Immature natural killer cell (primary cell): ENCODE measurements around the gene TMEM135. TPM values are rescaled to one million over a fixed set of nuclear protein-coding genes. Genes with fewer than 3 reads are reported as not detected.
"Not testable (repeated sequence)": the region's sequence is repeated elsewhere in the genome, so short reads cannot be mapped to it uniquely, and the experiment has no call there.

Experiments used
- DNase-seq, 3 donors: peaks; one replicate each; pipeline ENCODE4 v3.0.0; 2022; ENCODE audit warnings: mixed read lengths in 1 of 3
- H3K27ac Mint-ChIP-seq, 6 donors: one replicate each; pipeline ENCODE4 v1.8.0; 2020; ENCODE audit warnings: mixed read lengths in 6 of 6, mild to moderate bottlenecking in 5 of 6, inconsistent platforms in 4 of 6, moderate library complexity in 3 of 6
- H3K27me3 Mint-ChIP-seq, 3 donors: one replicate each; pipeline ENCODE4 v1.8.0; 2020 to 2021; ENCODE audit warnings: low read depth in 3 of 3, mild to moderate bottlenecking in 3 of 3, mixed read lengths in 3 of 3, moderate library complexity in 3 of 3, inconsistent platforms in 1 of 3
- H3K36me3 Mint-ChIP-seq, 3 donors: one replicate each; pipeline ENCODE4 v1.8.0; 2020; ENCODE audit warnings: mixed read lengths in 3 of 3, inconsistent platforms in 2 of 3, mild to moderate bottlenecking in 2 of 3
- H3K4me1 Mint-ChIP-seq, 2 donors: one replicate each; pipeline ENCODE4 v1.8.0; 2020; ENCODE audit warnings: inconsistent platforms in 2 of 2, mild to moderate bottlenecking in 2 of 2, mixed read lengths in 2 of 2, moderate library complexity in 1 of 2
- H3K4me3 Mint-ChIP-seq, 5 donors: one replicate each; pipeline ENCODE4 v1.8.0; 2020; ENCODE audit warnings: mild to moderate bottlenecking in 5 of 5, mixed read lengths in 5 of 5, inconsistent platforms in 3 of 5, moderate library complexity in 3 of 5
- H3K9me3 Mint-ChIP-seq, 6 donors: one replicate each; pipeline ENCODE4 v1.8.0; 2020; ENCODE audit warnings: mild to moderate bottlenecking in 6 of 6, mixed read lengths in 6 of 6, inconsistent platforms in 4 of 6, moderate library complexity in 3 of 6
- polyA plus RNA-seq, 3 donors: library from polyadenylated mRNA; unstranded; fragments of 300-500 nt; fragmentation: Illumina TruSeq; gene quantifications; one replicate each; pipeline ENCODE4 v1.2.3, GENCODE V29; 2021

TMEM135 gene
- polyA plus RNA-seq, 3 donors from 2014 or later, result 7.3 to 20.2 (median 11.3) TPM

DNA sequence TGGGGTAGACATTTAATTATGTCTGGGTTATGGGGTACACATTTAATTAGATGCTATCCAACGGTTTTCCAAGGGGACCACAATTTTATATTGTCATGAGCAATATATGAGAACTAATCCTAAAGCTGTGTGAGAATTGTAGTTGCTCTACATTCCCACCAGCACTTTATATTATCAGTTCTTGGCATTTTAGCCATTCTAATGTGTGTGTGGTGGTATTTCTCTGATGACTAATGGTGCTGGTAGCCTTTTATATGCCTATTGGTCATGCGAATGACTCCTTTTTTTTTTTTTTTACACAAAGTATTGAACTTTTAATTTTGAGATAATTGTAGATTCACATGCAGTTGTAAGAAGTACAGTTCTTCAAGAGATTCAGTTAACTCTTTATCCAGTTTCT is 26.2 kb downstream of the TMEM135 start:
- no peaks in the 10 kb centered on the region for H3K9me3 Mint-ChIP-seq
- peaks cover 0 to 1% (median 0%) of the 10 kb centered on the region in 3 donors for H3K27me3 Mint-ChIP-seq
- peaks cover 20 to 59% of the 10 kb centered on the region in 2 donors for H3K4me1 Mint-ChIP-seq
- no peak overlapping the region for H3K4me3 Mint-ChIP-seq
- H3K27ac Mint-ChIP-seq, result no peak overlapping the region
- DNase-seq, result no peak
- H3K36me3 Mint-ChIP-seq, result peaks cover 0 to 3% (median 3%) of the 10 kb centered on the region in 3 donors

- peaks cover 15 to 17% (median 15%) of the 10 kb centered on the region in 3 donors for H3K36me3 Mint-ChIP-seq
- no peaks in the 10 kb centered on the region for H3K27me3 Mint-ChIP-seq
- no peak overlapping the region for H3K27ac Mint-ChIP-seq
Observed at GRCh38 chr11:87072787-87073186, 35.1 kb downstream of the TMEM135 start.

GRCh38 chr11:87076260-87076783 is 38.6 kb downstream of the TMEM135 start:
- Mint-ChIP-seq H3K4me1 (peaks cover 5% of the 10 kb centered on the region in 2 donors), H3K4me3 (no peak overlapping the region), H3K9me3 (no peaks in the 10 kb centered on the region), H3K27ac (no peak overlapping the region), H3K27me3 (peaks cover 0 to 5% (median 0%) of the 10 kb centered on the region in 3 donors), H3K36me3 (peaks cover 6 to 15% (median 12%) of the 10 kb centered on the region in 3 donors)
- no peak for DNase-seq

More at GRCh38 chr11:87072787-87073186, 35.1 kb downstream of the TMEM135 start:
- Mint-ChIP-seq H3K4me3 (no peak overlapping the region), H3K4me1 (no peaks in the 10 kb centered on the region), H3K9me3 (no peaks in the 10 kb centered on the region)
- DNase-seq, result no peak

GRCh38 chr11:87076874-87077429 is 39.2 kb downstream of the TMEM135 start:
- no peak overlapping the region for H3K27ac Mint-ChIP-seq
- H3K4me3 Mint-ChIP-seq, result no peak overlapping the region
- DNase-seq, result no peak
- H3K9me3 Mint-ChIP-seq, result no peaks in the 10 kb centered on the region
- peaks cover 6 to 15% (median 12%) of the 10 kb centered on the region in 3 donors for H3K36me3 Mint-ChIP-seq
- H3K27me3 Mint-ChIP-seq, result peaks cover 0 to 7% (median 0%) of the 10 kb centered on the region in 3 donors
- peaks cover 11 to 12% of the 10 kb centered on the region in 2 donors for H3K4me1 Mint-ChIP-seq

DNA sequence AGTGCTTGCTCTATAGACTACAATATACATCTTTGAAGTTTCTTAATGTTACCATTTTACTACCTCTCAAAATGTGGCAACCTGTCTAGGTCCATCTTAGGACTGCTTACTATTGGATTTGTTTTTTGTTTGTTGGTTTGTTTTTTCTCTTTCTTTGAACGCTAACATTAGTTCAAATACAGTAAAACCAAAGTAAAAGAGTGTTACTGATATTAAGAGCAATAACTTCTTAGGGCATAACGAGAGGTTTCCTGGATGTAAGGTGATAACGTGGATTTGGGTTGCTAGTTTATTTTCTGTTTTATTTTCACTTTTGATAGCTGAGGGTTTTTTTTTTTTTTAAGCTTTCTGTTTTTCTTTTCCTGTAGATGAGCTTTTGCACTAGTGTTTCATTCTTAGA is 43.6 kb downstream of the TMEM135 start:
- peaks cover 0 to 9% (median 0%) of the 10 kb centered on the region in 3 donors for H3K27me3 Mint-ChIP-seq
- H3K9me3 Mint-ChIP-seq, result no peaks in the 10 kb centered on the region
- H3K4me3 Mint-ChIP-seq, result peak overlapping the region; percentile 86 to 92 (median 90)
- H3K4me1 Mint-ChIP-seq, result peaks cover 15 to 16% of the 10 kb centered on the region in 2 donors
- peak; percentile 36 to 42 (median 37) for DNase-seq
- H3K27ac Mint-ChIP-seq, result peak overlapping the region; percentile 89 to 95 (median 94)
- H3K36me3 Mint-ChIP-seq, result peaks cover 0 to 19% (median 4%) of the 10 kb centered on the region in 3 donors

GRCh38 chr11:87082590-87082989 is 44.9 kb downstream of the TMEM135 start:
- peak overlapping the region in 1 of 5 donors; percentile 50 for H3K4me3 Mint-ChIP-seq
- H3K9me3 Mint-ChIP-seq, result no peaks in the 10 kb centered on the region
- H3K27ac Mint-ChIP-seq, result peak overlapping the region in 3 of 6 donors; percentile 26 to 53 (median 29)

GRCh38 chr11:87083029-87083428 is 45.3 kb downstream of the TMEM135 start:
- Mint-ChIP-seq H3K27me3 (peaks cover 0 to 9% (median 3%) of the 10 kb centered on the region in 3 donors), H3K36me3 (peaks cover 0 to 13% (median 0%) of the 10 kb centered on the region in 3 donors), H3K27ac (peak overlapping the region in 3 of 6 donors; percentile 58 to 79 (median 63)), H3K4me3 (peak overlapping the region in 4 of 5 donors; percentile 7 to 50 (median 20)), H3K4me1 (peaks cover 15 to 16% of the 10 kb centered on the region in 2 donors), H3K9me3 (no peaks in the 10 kb centered on the region)
- no peak for DNase-seq

More at GRCh38 chr11:87082590-87082989, 44.9 kb downstream of the TMEM135 start:
- Mint-ChIP-seq H3K4me1 (peaks cover 15 to 16% of the 10 kb centered on the region in 2 donors), H3K27me3 (peaks cover 0 to 9% (median 3%) of the 10 kb centered on the region in 3 donors), H3K36me3 (peaks cover 0 to 15% (median 0%) of the 10 kb centered on the region in 3 donors)
- DNase-seq, result no peak

- peaks cover 0 to 14% (median 8%) of the 10 kb centered on the region in 6 donors for H3K9me3 Mint-ChIP-seq
Observed at GRCh38 chr11:87092159-87092558, 54.4 kb downstream of the TMEM135 start.

GRCh38 chr11:87092567-87092966 is 54.8 kb downstream of the TMEM135 start:
- H3K4me1 Mint-ChIP-seq, result peaks cover 2 to 6% of the 10 kb centered on the region in 2 donors
- DNase-seq, result no peak
- H3K4me3 Mint-ChIP-seq, result no peak overlapping the region
- H3K9me3 Mint-ChIP-seq, result peaks cover 0 to 14% (median 8%) of the 10 kb centered on the region in 6 donors
- peaks cover 25 to 29% (median 28%) of the 10 kb centered on the region in 3 donors for H3K36me3 Mint-ChIP-seq
- no peaks in the 10 kb centered on the region for H3K27me3 Mint-ChIP-seq
- no peak overlapping the region for H3K27ac Mint-ChIP-seq

More at GRCh38 chr11:87092159-87092558, 54.4 kb downstream of the TMEM135 start:
- no peak for DNase-seq
- Mint-ChIP-seq H3K27ac (no peak overlapping the region), H3K4me1 (peaks cover 0 to 2% of the 10 kb centered on the region in 2 donors), H3K4me3 (no peak overlapping the region), H3K27me3 (no peaks in the 10 kb centered on the region), H3K36me3 (peaks cover 25 to 29% (median 28%) of the 10 kb centered on the region in 3 donors)

DNA sequence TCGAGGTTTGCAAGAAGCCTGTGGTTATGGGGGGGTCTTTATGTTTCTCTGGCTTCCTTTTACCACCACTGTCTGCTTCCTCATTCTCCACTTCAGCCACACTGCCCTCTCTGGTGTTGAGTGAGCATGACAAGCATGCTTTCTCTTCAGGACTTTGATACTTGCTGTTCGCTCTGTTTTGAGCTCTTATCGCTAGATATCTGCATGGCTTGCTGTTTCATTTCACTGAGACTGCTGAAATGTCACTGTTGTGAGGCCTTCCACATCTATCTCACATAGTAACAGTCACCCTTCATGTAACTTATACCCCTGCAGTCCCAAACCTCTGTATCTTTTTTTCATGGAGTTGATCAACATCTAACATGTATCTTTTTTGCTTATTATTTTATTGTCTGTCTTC is 59.8 kb downstream of the TMEM135 start:
- peaks cover 0 to 8% (median 5%) of the 10 kb centered on the region in 6 donors for H3K9me3 Mint-ChIP-seq
- peaks cover 8 to 12% of the 10 kb centered on the region in 2 donors for H3K4me1 Mint-ChIP-seq
- no peaks in the 10 kb centered on the region for H3K27me3 Mint-ChIP-seq
- peak; percentile 12 to 35 (median 22) for DNase-seq
- peaks cover 18 to 22% (median 19%) of the 10 kb centered on the region in 3 donors for H3K36me3 Mint-ChIP-seq
- no peak overlapping the region for H3K4me3 Mint-ChIP-seq
- H3K27ac Mint-ChIP-seq, result peak overlapping the region in 2 of 6 donors; percentile 14 to 16

GRCh38 chr11:87101956-87102580 is 64.3 kb downstream of the TMEM135 start:
- Mint-ChIP-seq H3K27me3 (no peaks in the 10 kb centered on the region), H3K9me3 (no peaks in the 10 kb centered on the region), H3K4me3 (no peak overlapping the region), H3K4me1 (peaks cover 11 to 24% of the 10 kb centered on the region in 2 donors), H3K36me3 (peaks cover 0 to 9% (median 0%) of the 10 kb centered on the region in 3 donors), H3K27ac (peak overlapping the region in 1 of 6 donors; percentile 12)
- DNase-seq, result no peak

- H3K27ac Mint-ChIP-seq, result peak overlapping the region in 2 of 6 donors; percentile 4 to 44
- not testable (repeated sequence) for H3K9me3 Mint-ChIP-seq, DNase-seq, H3K27me3 Mint-ChIP-seq, H3K4me3 Mint-ChIP-seq, H3K36me3 Mint-ChIP-seq
- peaks cover 6 to 24% of the 10 kb centered on the region in 2 donors for H3K4me1 Mint-ChIP-seq
Observed at GRCh38 chr11:87105826-87106225, 68.1 kb downstream of the TMEM135 start.

DNA sequence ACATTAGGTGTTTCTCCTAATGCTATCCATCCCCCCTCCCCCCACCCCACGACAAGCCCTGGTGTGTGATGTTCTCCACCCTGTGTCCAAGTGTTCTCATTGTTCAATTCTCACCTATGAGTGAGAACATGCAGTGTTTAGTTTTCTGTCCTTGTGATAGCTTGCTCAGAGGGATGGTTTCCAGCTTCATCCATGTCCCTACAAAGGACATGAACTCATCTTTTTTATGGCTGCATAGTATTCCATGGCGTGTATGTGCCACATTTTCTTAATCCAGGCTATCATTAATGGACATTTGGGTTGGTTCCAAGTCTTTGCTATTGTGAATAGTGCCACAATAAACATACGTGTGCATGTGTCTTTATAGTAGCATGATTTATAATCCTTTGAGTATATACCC is 69.6 kb downstream of the TMEM135 start:
- H3K4me1 Mint-ChIP-seq, result peaks cover 6 to 24% of the 10 kb centered on the region in 2 donors
- not testable (repeated sequence) for H3K36me3 Mint-ChIP-seq, DNase-seq, H3K27me3 Mint-ChIP-seq, H3K9me3 Mint-ChIP-seq, H3K4me3 Mint-ChIP-seq, H3K27ac Mint-ChIP-seq
